Mucosa of stomach (tissue), 1 donor: ENCODE results near the gene SIGLEC10.

Experiments
- H3K27me3 ChIP-seq: one replicate; pipeline ENCODE4 v1.7.0; 2013; ENCODE audit warnings: mild to moderate bottlenecking, low read length; ENCODE audit not compliant: control insufficient read depth, insufficient read depth
- H3K36me3 ChIP-seq: one replicate; pipeline ENCODE4 v1.7.0; 2013; ENCODE audit warnings: low read length; ENCODE audit not compliant: control insufficient read depth, insufficient read depth
- H3K4me1 ChIP-seq: one replicate; pipeline ENCODE4 v1.7.0; 2013; ENCODE audit warnings: mild to moderate bottlenecking, low read length; ENCODE audit not compliant: control insufficient read depth, insufficient read depth
- H3K4me3 ChIP-seq: one replicate; pipeline ENCODE4 v1.7.0; 2013; ENCODE audit warnings: low read length
- H3K9ac ChIP-seq: one replicate; pipeline ENCODE4 v1.7.0; 2013; ENCODE audit warnings: mild to moderate bottlenecking, low read length, moderate library complexity
- H3K9me3 ChIP-seq: one replicate; pipeline ENCODE4 v1.7.0; 2013; ENCODE audit warnings: mild to moderate bottlenecking, low read length, moderate library complexity; ENCODE audit not compliant: control insufficient read depth
- donor health status: Pancreatic carcinoma.

The SIGLEC10 gene

GRCh38 chr19:51377422-51377821 lies 40.0 kb downstream of the SIGLEC10 start:
- Histone ChIP-seq H3K4me1 (no peaks in the 10 kb centered on the region), H3K9ac (no peak overlapping the region)

GRCh38 chr19:51375504-51376221 lies 41.8 kb downstream of the SIGLEC10 start:
- Histone ChIP-seq H3K4me3 (no peak overlapping the region), H3K4me1 (no peaks in the 10 kb centered on the region), H3K27me3 (no peaks in the 10 kb centered on the region), H3K9me3 (no peaks in the 10 kb centered on the region), H3K9ac (no peak overlapping the region), H3K36me3 (no peaks in the 10 kb centered on the region)

More at GRCh38 chr19:51377422-51377821, 40.0 kb downstream of the SIGLEC10 start:
- Histone ChIP-seq H3K9me3 (no peaks in the 10 kb centered on the region), H3K36me3 (no peaks in the 10 kb centered on the region), H3K4me3 (no peak overlapping the region), H3K27me3 (no peaks in the 10 kb centered on the region)

GRCh38 chr19:51372649-51373504 lies 44.6 kb downstream of the SIGLEC10 start, which contains the start of gene NKG7:
Gene NKG7 (minus strand): TSS chr19:51372654. CDS start chr19:51372535, 119 bp downstream.
- Histone ChIP-seq H3K36me3 (no peaks in the 10 kb centered on the region), H3K4me1 (peaks cover 7% of the 10 kb centered on the region), H3K4me3 (no peak within 1 kb of the TSS), H3K9me3 (no peaks in the 10 kb centered on the region), H3K27me3 (no peaks in the 10 kb centered on the region), H3K9ac (no peak within 1 kb of the TSS)

- no peaks in the 10 kb centered on the region for H3K9me3 ChIP-seq
- peaks cover 7% of the 10 kb centered on the region for H3K4me1 ChIP-seq
- no peak overlapping the region for H3K4me3 ChIP-seq
- H3K36me3 ChIP-seq = no peaks in the 10 kb centered on the region
- H3K9ac ChIP-seq = no peak overlapping the region
- H3K27me3 ChIP-seq = no peaks in the 10 kb centered on the region
These were observed 45.3 kb downstream of the SIGLEC10 start for GRCh38 chr19:51372021-51372648.

GRCh38 chr19:51371186-51371690 lies 46.2 kb downstream of the SIGLEC10 start:
- Histone ChIP-seq H3K27me3 (no peaks in the 10 kb centered on the region), H3K4me1 (peaks cover 13% of the 10 kb centered on the region), H3K36me3 (no peaks in the 10 kb centered on the region), H3K9me3 (no peaks in the 10 kb centered on the region), H3K9ac (no peak overlapping the region), H3K4me3 (no peak overlapping the region)

GRCh38 chr19:51370230-51370629 lies 47.2 kb downstream of the SIGLEC10 start:
- Histone ChIP-seq H3K9me3 (no peaks in the 10 kb centered on the region), H3K4me1 (peaks cover 13% of the 10 kb centered on the region), H3K4me3 (no peak overlapping the region), H3K36me3 (no peaks in the 10 kb centered on the region), H3K9ac (no peak overlapping the region), H3K27me3 (no peaks in the 10 kb centered on the region)

GRCh38 chr19:51368366-51369282 lies 48.8 kb downstream of the SIGLEC10 start, which contains the start of gene CLDND2:
Gene CLDND2 (minus strand): TSS chr19:51369003. CDS start chr19:51368577, 426 bp downstream.
- Histone ChIP-seq H3K4me3 (peak within 1 kb of the TSS; percentile 95), H3K4me1 (peaks cover 25% of the 10 kb centered on the region), H3K9me3 (no peaks in the 10 kb centered on the region), H3K36me3 (no peaks in the 10 kb centered on the region), H3K9ac (peak within 1 kb of the TSS; percentile 64), H3K27me3 (no peaks in the 10 kb centered on the region)

- peak overlapping the region; percentile 95 for H3K4me3 ChIP-seq
- H3K9ac ChIP-seq = peak overlapping the region; percentile 91
- H3K27me3 ChIP-seq = no peaks in the 10 kb centered on the region
- peaks cover 33% of the 10 kb centered on the region for H3K4me1 ChIP-seq
- no peaks in the 10 kb centered on the region for H3K36me3 ChIP-seq
- no peaks in the 10 kb centered on the region for H3K9me3 ChIP-seq
These were observed 49.7 kb downstream of the SIGLEC10 start for GRCh38 chr19:51367565-51368365.

GRCh38 chr19:51367255-51367564 lies 50.2 kb downstream of the SIGLEC10 start:
- H3K36me3 ChIP-seq = no peaks in the 10 kb centered on the region

GRCh38 chr19:51366389-51367254 lies 50.8 kb downstream of the SIGLEC10 start:
- peak overlapping the region; percentile 95 for H3K4me3 ChIP-seq
- H3K27me3 ChIP-seq = no peaks in the 10 kb centered on the region

More at GRCh38 chr19:51367255-51367564, 50.2 kb downstream of the SIGLEC10 start:
- peaks cover 39% of the 10 kb centered on the region for H3K4me1 ChIP-seq
- no peaks in the 10 kb centered on the region for H3K27me3 ChIP-seq
- no peaks in the 10 kb centered on the region for H3K9me3 ChIP-seq
- H3K9ac ChIP-seq = peak overlapping the region; percentile 91
- peak overlapping the region; percentile 95 for H3K4me3 ChIP-seq

More at GRCh38 chr19:51366389-51367254, 50.8 kb downstream of the SIGLEC10 start:
- peak overlapping the region; percentile 94 for H3K9ac ChIP-seq
- no peaks in the 10 kb centered on the region for H3K36me3 ChIP-seq
- no peaks in the 10 kb centered on the region for H3K9me3 ChIP-seq
- H3K4me1 ChIP-seq = peaks cover 43% of the 10 kb centered on the region
